ENCODE results near the gene PIN1. TPM values are rescaled to one million over a fixed set of nuclear protein-coding genes. Genes with fewer than 3 reads are reported as not detected.
A peak's percentile ranks its signal among the peaks of the same experiment; 100 is the strongest.
"Not testable (repeated sequence)": the region's sequence is repeated elsewhere in the genome, so short reads cannot be mapped to it uniquely, and the experiment has no call there.

Gene PIN1
- total RNA-seq, 1 donor from 2014 or later: 57.0 TPM

DNA sequence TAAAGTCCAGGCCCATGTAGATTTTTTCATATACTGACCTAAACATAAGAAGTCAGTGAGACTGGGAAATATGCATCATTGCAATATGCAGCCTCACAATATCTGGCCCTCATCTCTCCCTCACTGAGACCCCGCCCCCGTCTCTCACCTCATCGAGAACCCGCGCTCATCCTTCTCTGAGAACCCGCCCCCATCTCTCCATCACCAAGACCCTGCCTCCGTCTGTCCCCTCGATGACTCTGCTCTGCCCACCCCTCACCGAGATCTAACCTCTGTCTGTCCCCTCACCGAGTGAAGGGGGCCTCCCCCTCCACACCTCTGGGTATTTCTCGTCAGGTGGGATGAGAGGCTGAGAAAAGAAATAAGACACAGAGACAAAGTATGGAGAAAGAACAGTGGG is 46.1 kb upstream of the PIN1 start:
- ATAC-seq (no peak), DNase-seq (no peak)
- intact Hi-C loops (cut with DNase I): no loop called here
- no peak overlapping the region for H3K27ac ChIP-seq
- H3K4me1 ChIP-seq: peaks cover 10% of the 10 kb centered on the region
- no peaks in the 10 kb centered on the region for H3K36me3 ChIP-seq
- no peak overlapping the region for H3K4me3 ChIP-seq
- no peaks in the 10 kb centered on the region for H3K27me3 ChIP-seq (ENCODE audit: low read depth)
- no peaks in the 10 kb centered on the region for H3K9me3 ChIP-seq
- TF ChIP-seq, protein P1, sequence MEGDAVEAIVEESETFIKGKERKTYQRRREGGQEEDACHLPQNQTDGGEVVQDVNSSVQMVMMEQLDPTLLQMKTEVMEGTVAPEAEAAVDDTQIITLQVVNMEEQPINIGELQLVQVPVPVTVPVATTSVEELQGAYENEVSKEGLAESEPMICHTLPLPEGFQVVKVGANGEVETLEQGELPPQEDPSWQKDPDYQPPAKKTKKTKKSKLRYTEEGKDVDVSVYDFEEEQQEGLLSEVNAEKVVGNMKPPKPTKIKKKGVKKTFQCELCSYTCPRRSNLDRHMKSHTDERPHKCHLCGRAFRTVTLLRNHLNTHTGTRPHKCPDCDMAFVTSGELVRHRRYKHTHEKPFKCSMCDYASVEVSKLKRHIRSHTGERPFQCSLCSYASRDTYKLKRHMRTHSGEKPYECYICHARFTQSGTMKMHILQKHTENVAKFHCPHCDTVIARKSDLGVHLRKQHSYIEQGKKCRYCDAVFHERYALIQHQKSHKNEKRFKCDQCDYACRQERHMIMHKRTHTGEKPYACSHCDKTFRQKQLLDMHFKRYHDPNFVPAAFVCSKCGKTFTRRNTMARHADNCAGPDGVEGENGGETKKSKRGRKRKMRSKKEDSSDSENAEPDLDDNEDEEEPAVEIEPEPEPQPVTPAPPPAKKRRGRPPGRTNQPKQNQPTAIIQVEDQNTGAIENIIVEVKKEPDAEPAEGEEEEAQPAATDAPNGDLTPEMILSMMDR (IDR thresholded peaks at IDR 0.05): no peak

DNA sequence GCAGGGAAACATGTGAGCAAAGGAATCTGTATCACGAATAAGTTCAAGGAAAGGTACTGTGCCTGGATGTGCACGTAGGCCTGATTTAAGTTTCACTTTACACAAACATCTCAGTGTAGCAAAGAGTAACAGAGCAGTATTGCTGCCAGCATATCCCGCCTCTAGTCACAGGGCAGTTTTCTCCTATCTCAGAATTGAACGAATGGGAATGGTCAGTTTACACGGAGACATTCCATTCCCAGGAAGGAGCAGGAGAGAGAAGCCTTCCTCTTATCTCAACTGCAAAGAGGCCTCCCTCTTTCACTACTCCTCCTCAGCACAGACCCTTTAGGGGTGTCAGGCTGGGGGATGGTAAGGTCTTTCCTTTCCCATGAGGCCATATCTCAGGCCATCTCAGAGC is 45.5 kb upstream of the PIN1 start:
- DNase-seq; ATAC-seq; H3K27me3 ChIP-seq (ENCODE audit: low read depth); H3K4me1 ChIP-seq; intact Hi-C loops (cut with DNase I); H3K36me3 ChIP-seq; H3K27ac ChIP-seq; H3K9me3 ChIP-seq; H3K4me3 ChIP-seq: not testable (repeated sequence)

- Histone ChIP-seq H3K4me3 (peak overlapping the region; percentile 67), H3K27ac (peak overlapping the region; percentile 71)
- ATAC-seq; H3K27me3 ChIP-seq (ENCODE audit: low read depth); DNase-seq; H3K36me3 ChIP-seq; H3K9me3 ChIP-seq; H3K4me1 ChIP-seq: not testable (repeated sequence)
- intact Hi-C loops (cut with DNase I): loop anchor here (10.0 kb wide), 1 partner anchor 166 kb away; the partner anchor contains the start of gene ZNF561
Observed at GRCh38 chr19:9791073-9791367, 44.1 kb upstream of the PIN1 start.

- Histone ChIP-seq H3K4me1 (no peaks in the 10 kb centered on the region), H3K27ac (peak overlapping the region; percentile 76), H3K4me3 (peak overlapping the region; percentile 67), H3K36me3 (no peaks in the 10 kb centered on the region), H3K9me3 (no peaks in the 10 kb centered on the region), H3K27me3 (ENCODE audit: low read depth) (no peaks in the 10 kb centered on the region)
- TF ChIP-seq, protein P1 (IDR thresholded peaks at IDR 0.05): no peak
- intact Hi-C loops (cut with DNase I): loop anchor here (10.0 kb wide), 1 partner anchor 167 kb away; the partner anchor contains the start of gene ZNF561
- DNase-seq (peak; percentile 96), ATAC-seq (peak; percentile 84 to 91)
Observed at GRCh38 chr19:9791552-9792205, 43.4 kb upstream of the PIN1 start.

- no peaks in the 10 kb centered on the region for H3K27me3 ChIP-seq (ENCODE audit: low read depth)
- DNase-seq (peak; percentile 96), ATAC-seq (peak; percentile 85 to 89)
- H3K36me3 ChIP-seq: no peaks in the 10 kb centered on the region
- TF ChIP-seq, protein P1 (IDR thresholded peaks at IDR 0.05): no peak
- H3K27ac ChIP-seq: peak overlapping the region; percentile 88
- no peaks in the 10 kb centered on the region for H3K4me1 ChIP-seq
- no peaks in the 10 kb centered on the region for H3K9me3 ChIP-seq
- intact Hi-C loops (cut with DNase I): loop anchor here (10.0 kb wide), 1 partner anchor 168 kb away; the partner anchor contains the start of gene ZNF561
- peak overlapping the region; percentile 67 for H3K4me3 ChIP-seq
Observed at GRCh38 chr19:9792206-9793070, 42.7 kb upstream of the PIN1 start.

GRCh38 chr19:9793071-9793591 is 42.0 kb upstream of the PIN1 start:
- Histone ChIP-seq H3K4me1 (no peaks in the 10 kb centered on the region), H3K9me3 (no peaks in the 10 kb centered on the region), H3K27me3 (ENCODE audit: low read depth) (no peaks in the 10 kb centered on the region), H3K4me3 (peak overlapping the region; percentile 67), H3K27ac (peak overlapping the region; percentile 88), H3K36me3 (no peaks in the 10 kb centered on the region)
- DNase-seq (peak; percentile 78), ATAC-seq (peak; percentile 37 to 44)
- TF ChIP-seq, protein P1 (IDR thresholded peaks at IDR 0.05): no peak
- intact Hi-C loops (cut with DNase I): loop anchor here (10.0 kb wide), 1 partner anchor 168 kb away; the partner anchor contains the start of gene ZNF561
